Naive thymus-derived CD8-positive, alpha-beta T cell (primary cell): ENCODE results near the gene TUBA3D. TPM values are rescaled to one million over a fixed set of nuclear protein-coding genes. Genes with fewer than 3 reads are reported as not detected.
"Not testable (repeated sequence)": the region's sequence is repeated elsewhere in the genome, so short reads cannot be mapped to it uniquely, and the experiment has no call there.

ENCODE experiments used
- ATAC-seq, 2 donors: fragments of 150-1000 bp; cut with Tn5 transposase in 1 of 2; sonication (Bioruptor Pico), chemical (Tn5 transposase) in 1 of 2; 1 replicate in 1 of 2; 2 replicates in 1 of 2; pipeline ENCODE4 v1.10.0; 2021; ENCODE audit warnings: mild to moderate bottlenecking in 2 of 2, moderate library complexity in 2 of 2
- POLR2A ChIA-PET: fragments of 350-600 bp; sonication (Branson Sonifier 250); formaldehyde crosslinking; loops from one replicate; lab custom pipeline; 2021; ENCODE audit warnings: antibody characterized with exemption; lab: Charles Lee
- DNase-seq, 10 donors: peaks; one replicate each; pipeline versions ENCODE4 v3.0.0 to v3.0.0-alpha.2; 2020 to 2022
- H3K27ac Mint-ChIP-seq, 10 donors: one replicate each; pipeline ENCODE4 v1.8.0; 2020 to 2022; ENCODE audit warnings: mild to moderate bottlenecking in 10 of 10, mixed read lengths in 10 of 10, moderate library complexity in 4 of 10, inconsistent platforms in 1 of 10
- H3K27me3 Mint-ChIP-seq, 5 donors: one replicate each; pipeline ENCODE4 v1.8.0; 2021 to 2022; ENCODE audit warnings: mixed read lengths in 5 of 5
- H3K36me3 Mint-ChIP-seq, 3 donors: one replicate each; pipeline ENCODE4 v1.8.0; 2020 to 2022; ENCODE audit warnings: mixed read lengths in 3 of 3, mild to moderate bottlenecking in 2 of 3, inconsistent platforms in 1 of 3
- H3K4me1 Mint-ChIP-seq, 4 donors: one replicate each; pipeline ENCODE4 v1.8.0; 2021 to 2022; ENCODE audit warnings: mixed read lengths in 4 of 4
- H3K4me3 Mint-ChIP-seq, 10 donors: one replicate each; pipeline ENCODE4 v1.8.0; 2020 to 2022; ENCODE audit warnings: mild to moderate bottlenecking in 10 of 10, mixed read lengths in 10 of 10, moderate library complexity in 6 of 10, inconsistent platforms in 1 of 10
- H3K9me3 Mint-ChIP-seq, 9 donors: one replicate each; pipeline ENCODE4 v1.8.0; 2020 to 2022; ENCODE audit warnings: mixed read lengths in 9 of 9, mild to moderate bottlenecking in 3 of 9, inconsistent platforms in 1 of 9, moderate library complexity in 1 of 9
- polyA plus RNA-seq, 3 donors: library from polyadenylated mRNA; unstranded; fragments of 300-500 nt; fragmentation: Illumina TruSeq; gene quantifications; one replicate each; pipeline ENCODE4 v1.2.3, GENCODE V29; 2021
- total RNA-seq, 8 experiments: library from RNA in 2 of 8; stranded (reverse) in 2 of 8; gene quantifications; one replicate each; pipeline ENCODE4 v1.2.3 and lab custom pipeline; 2021 to 2026

The TUBA3D gene
- total and polyA plus RNA-seq, 5 experiments from 2014 or later = not detected

DNA sequence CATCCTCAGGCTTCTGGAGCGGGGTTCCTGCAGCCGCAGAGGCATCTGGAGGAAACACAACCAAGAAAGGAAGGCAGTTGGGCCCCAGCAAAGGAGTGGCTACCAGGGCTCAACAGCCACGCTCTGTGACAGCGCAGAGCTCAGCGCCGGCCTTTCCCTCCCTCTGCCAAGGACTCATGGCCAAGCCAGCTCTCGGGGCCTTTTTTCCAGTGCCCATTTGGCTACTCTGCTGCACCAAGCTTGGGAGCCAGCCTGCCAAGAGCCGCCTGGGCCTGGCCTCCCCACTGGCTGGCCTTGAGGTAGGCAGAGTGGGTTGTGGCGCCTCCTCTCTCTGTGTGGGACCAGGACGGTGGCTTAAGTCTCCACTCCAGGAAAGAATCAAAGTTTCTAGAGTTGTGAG, 44.6 kb downstream of the TUBA3D start:
- Mint-ChIP-seq H3K9me3 (no peaks in the 10 kb centered on the region), H3K27me3 (no peaks in the 10 kb centered on the region), H3K27ac (no peak overlapping the region), H3K4me1 (peaks cover 0 to 3% (median 0%) of the 10 kb centered on the region in 4 donors), H3K36me3 (peaks cover 0 to 26% (median 0%) of the 10 kb centered on the region in 3 donors), H3K4me3 (no peak overlapping the region)
- no peak for ATAC-seq
- DNase-seq = no peak
- POLR2A ChIA-PET = no interaction called here

DNA sequence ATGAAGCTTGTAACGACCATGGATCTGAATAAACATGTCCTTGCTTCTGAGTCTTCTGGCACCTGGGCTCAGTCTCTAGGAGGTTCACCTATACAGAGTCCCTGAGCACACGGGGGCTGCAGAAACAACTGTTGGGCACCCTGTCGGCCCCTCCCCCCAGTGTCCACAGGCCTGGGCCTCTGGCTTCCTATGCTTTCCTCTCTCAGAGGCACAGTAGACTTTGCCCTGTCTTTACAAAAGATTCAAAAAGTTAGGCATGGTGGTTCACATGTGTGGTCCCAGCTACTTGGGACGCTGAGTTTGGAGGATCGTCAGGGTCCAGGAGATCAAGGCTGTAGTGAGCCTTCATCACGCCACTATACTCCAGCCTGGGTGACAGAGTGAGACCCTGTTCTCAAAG, 45.6 kb downstream of the TUBA3D start:
- DNase-seq, ATAC-seq, H3K4me3 Mint-ChIP-seq, H3K4me1 Mint-ChIP-seq, H3K9me3 Mint-ChIP-seq, POLR2A ChIA-PET, H3K27me3 Mint-ChIP-seq: not testable (repeated sequence)
- peaks cover 0 to 21% (median 0%) of the 10 kb centered on the region in 3 donors for H3K36me3 Mint-ChIP-seq
- peak overlapping the region in 2 of 10 donors; percentile 34 to 40 for H3K27ac Mint-ChIP-seq

DNA sequence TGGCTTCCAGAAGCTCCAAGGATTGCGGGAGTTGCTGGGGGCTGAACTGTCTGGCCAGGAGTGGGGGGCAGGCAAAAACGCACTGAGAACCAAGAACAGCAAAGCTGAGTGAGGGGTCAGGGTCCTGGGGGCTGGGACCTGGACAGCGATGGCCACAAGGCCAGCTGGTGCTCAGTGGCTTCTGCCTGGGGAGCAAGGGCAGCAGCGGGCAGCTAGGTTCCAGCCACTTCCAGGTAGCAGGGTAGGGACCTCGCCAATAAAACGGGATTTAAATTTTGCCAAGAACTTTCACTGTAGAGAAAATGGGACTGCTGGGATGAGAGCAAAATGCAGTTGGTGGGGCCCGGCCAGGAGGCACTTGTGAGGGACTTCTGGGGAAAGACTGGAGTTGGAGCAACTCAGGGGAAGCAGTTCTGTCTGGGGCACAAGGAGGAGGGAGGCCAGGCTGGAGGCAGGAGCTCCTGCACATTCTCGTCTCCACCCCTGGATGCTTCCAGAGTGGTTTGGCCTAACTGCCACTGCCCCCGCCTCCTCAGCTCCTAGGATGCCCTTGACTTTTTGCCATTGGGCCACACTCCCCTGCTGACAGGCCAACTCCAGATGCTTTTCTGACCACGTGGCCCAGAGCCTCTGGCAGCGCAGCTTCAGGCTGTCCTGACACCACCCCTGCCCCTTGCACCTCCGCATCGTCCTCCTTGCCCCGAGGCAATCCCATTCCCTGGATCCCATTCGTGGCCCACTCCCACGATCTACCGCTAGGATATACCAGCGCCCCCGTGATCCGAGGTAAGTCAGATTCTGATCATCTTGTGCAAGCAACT, 46.3 kb downstream of the TUBA3D start:
- no peak overlapping the region for H3K4me3 Mint-ChIP-seq

DNA sequence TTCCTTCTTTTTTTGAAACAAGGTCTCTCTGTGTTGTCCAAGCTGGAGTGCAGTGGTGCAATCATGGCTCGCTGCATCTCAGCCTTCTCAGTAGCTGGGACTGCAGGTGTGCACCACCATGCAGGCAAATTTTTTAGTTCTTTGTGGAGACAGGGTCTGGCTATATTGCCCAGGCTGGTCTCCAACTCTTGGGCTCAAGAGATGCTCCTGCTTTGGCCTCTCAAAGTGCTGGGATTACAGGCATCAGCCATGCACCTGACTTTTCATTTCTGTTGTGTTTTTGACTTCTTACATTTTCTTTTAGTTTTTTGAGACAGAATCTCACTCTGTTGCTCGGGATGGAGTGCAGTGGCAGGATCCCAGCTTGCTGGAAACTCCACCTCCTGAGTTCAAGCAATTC, 49.3 kb downstream of the TUBA3D start:
- DNase-seq, H3K27me3 Mint-ChIP-seq, ATAC-seq, H3K4me3 Mint-ChIP-seq, H3K9me3 Mint-ChIP-seq, H3K27ac Mint-ChIP-seq, POLR2A ChIA-PET, H3K36me3 Mint-ChIP-seq: not testable (repeated sequence)
- peaks cover 4 to 16% (median 14%) of the 10 kb centered on the region in 4 donors for H3K4me1 Mint-ChIP-seq

More for the DNA sequence above, 46.3 kb downstream of the TUBA3D start:
- H3K4me1 Mint-ChIP-seq = peaks cover 0 to 3% (median 2%) of the 10 kb centered on the region in 4 donors
- peaks cover 0 to 18% (median 0%) of the 10 kb centered on the region in 3 donors for H3K36me3 Mint-ChIP-seq
- POLR2A ChIA-PET = no interaction called here
- ATAC-seq (peak in 1 of 2 donors; percentile 16), DNase-seq (no peak)
- no peaks in the 10 kb centered on the region for H3K9me3 Mint-ChIP-seq
- H3K27me3 Mint-ChIP-seq = no peaks in the 10 kb centered on the region
- H3K27ac Mint-ChIP-seq = peak overlapping the region in 2 of 10 donors; percentile 34 to 40

DNA sequence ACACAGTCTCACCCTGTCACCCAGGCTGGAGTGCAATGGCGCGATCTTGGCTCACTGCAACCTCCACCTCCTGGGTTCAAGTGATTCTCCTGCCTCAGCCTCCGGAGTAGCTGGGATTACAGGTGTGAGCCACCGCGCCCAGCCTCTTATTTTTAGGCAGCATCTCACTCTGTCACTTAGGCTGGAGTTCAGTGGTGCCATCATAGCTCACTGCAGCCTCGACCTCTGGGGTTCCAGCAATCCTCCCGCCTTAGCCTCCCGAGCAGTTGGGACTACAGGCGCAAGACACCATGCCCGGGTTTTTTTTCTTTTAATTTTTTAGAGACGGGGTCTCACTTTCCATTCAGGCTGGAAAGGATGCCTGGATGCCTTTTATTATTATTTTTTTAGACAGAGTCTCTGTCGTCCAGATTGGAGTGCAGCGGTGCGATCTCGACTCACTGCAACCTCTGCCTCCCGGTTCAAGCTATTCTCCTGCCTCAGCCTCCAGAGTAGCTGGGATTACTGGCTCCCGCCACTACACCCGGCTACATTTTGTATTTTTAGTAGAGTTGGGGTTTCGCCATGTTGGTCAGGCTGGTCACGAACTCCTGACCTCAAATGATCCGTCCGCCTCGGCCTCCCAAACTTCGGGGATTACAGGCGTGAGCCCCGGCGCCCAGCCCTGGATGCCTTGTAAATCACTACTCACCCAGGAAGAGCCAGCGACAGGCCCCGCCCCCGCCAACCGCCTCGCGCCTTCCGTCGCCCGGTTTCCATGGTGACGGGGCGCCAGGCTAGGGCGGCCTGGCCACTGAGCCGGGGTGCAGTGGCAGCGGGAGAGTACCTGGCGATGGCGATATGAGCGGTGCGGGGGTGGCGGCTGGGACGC, 51.4 kb downstream of the TUBA3D start, which contains the start of gene CCDC74A:
Gene CCDC74A (plus strand): TSS at position 758 of the 871 bp plus-strand sequence. CDS start 83 bp downstream, at position 841.
- peak; percentile 64 to 89 (median 74) for DNase-seq
- H3K36me3 Mint-ChIP-seq, H3K27me3 Mint-ChIP-seq, H3K9me3 Mint-ChIP-seq, POLR2A ChIA-PET: not testable (repeated sequence)
- H3K4me1 Mint-ChIP-seq = peaks cover 4 to 16% (median 14%) of the 10 kb centered on the region in 4 donors
- ATAC-seq = peak; percentile 89 to 90
- peak within 1 kb of the TSS; percentile 10 to 93 (median 83) for H3K27ac Mint-ChIP-seq
- H3K4me3 Mint-ChIP-seq = peak within 1 kb of the TSS; percentile 85 to 93 (median 88)

DNA sequence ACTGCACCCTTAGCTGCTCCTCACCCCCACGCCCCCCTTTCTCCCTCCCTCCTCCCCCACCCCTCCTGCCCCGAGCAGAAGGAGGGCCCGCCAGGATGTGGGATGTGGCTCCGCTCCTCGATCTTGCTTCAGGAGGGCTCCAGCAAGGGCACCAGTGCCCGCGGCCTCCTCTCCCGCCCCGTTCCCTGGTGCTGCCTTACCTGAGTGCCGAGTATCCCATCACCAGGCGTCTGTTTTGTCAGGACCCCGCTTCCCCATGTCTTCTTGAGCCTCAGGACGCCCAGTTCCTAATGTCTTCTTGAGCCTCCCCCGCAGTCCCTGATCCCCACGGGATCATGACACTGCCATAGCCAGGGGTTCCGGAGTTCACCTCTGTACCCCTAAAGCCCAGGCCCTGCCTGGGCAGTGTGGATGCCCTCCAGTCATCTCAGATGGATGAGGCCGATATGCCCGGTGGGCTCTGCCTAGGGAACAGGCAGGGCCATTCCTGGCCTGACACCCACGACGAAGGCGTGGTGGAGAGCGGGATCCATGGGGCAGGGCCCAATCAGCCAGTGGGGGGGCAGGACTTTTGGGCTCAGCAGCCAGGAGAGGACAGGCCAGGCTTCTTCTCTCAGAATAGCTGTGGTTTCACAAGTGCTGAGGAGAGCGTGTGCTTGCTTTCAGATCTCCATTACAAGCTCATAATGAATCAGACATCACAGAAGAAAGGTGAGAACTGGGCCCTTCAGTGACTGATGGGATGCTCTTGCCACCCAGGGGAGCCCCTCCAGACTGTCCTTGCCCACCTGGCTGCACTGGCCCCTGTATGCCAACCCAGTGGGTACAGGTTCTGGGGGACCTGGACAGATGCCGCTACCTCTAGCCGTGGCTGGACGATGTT, 53.3 kb downstream of the TUBA3D start:
- peak in 2 of 10 donors; percentile 12 to 15 for DNase-seq
- H3K36me3 Mint-ChIP-seq, POLR2A ChIA-PET, H3K9me3 Mint-ChIP-seq, H3K27me3 Mint-ChIP-seq: not testable (repeated sequence)
- Mint-ChIP-seq H3K4me1 (peaks cover 4 to 16% (median 14%) of the 10 kb centered on the region in 4 donors), H3K4me3 (peak overlapping the region; percentile 57 to 89 (median 74)), H3K27ac (peak overlapping the region in 5 of 10 donors; percentile 43 to 85 (median 56))
- peak; percentile 1 to 4 for ATAC-seq

DNA sequence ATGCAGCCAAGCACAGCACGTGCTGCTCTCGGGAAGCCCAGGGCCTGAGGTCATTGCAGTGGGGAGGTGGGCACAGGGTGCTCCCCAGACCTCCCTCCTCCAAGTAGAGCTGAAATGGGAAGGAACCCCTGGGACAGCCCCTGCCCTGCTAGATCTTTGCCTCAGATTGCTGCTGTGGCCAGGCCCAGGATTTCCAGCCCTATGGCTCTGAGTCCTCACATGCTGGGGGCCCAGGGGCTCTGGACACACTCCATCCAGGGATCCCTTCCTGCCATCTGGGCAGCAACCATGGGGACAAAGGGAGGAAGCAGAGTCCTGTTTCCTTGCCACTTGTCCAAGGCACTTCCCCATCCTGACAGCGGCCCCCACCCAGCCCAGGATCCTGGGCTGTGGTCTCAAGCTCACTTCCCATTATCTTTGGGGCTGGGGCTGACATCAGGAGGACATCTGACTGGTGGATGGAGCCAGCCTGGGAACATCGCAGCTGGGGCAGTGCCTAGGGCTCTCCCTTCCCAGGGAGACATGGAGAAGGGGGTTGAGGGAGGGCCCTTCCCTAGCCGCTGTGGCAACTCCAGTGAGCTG, 54.0 kb downstream of the TUBA3D start:
- H3K9me3 Mint-ChIP-seq, H3K27me3 Mint-ChIP-seq, ATAC-seq, H3K36me3 Mint-ChIP-seq, POLR2A ChIA-PET: not testable (repeated sequence)
- Mint-ChIP-seq H3K4me3 (peak overlapping the region in 6 of 10 donors; percentile 41 to 89 (median 77)), H3K27ac (peak overlapping the region in 1 of 10 donors; percentile 69), H3K4me1 (peaks cover 4 to 16% (median 14%) of the 10 kb centered on the region in 4 donors)
- peak in 1 of 10 donors; percentile 11 for DNase-seq

DNA sequence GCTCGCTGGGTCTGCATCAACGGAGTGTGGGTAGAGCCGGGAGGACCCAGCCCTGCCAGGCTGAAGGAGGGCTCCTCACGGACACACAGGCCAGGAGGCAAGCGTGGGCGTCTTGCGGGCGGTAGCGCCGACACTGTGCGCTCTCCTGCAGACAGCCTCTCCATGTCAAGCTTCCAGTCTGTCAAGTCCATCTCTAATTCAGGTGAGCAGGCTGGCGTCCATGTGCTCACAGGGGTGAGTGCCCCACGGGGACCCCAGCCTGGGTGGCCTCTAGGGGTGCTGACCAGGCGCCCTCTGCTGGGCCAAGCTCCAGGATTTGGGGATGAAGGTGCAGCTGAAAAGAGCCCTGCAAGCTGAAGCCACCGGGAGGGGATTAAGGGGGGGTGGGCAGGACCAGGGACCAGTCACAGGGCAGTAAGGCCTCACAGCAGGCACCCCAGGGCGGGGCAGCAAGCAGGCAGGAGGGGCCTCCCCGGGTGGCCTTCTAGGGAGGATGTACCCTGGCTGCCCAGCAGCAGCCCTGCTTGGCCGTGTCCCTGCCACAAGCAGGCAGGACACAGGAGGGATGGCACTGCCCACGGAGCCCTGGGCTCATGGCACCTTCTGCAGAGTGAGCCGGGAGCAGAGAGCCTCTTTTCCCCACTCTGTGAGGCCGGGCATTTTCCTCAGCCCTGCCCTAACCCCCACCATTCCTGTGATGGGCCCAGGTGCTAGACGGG, 54.9 kb downstream of the TUBA3D start:
- H3K9me3 Mint-ChIP-seq, H3K4me3 Mint-ChIP-seq, ATAC-seq, POLR2A ChIA-PET, H3K36me3 Mint-ChIP-seq, H3K27ac Mint-ChIP-seq, H3K27me3 Mint-ChIP-seq: not testable (repeated sequence)
- H3K4me1 Mint-ChIP-seq = peaks cover 4 to 16% (median 14%) of the 10 kb centered on the region in 4 donors
- peak in 1 of 10 donors; percentile 7 for DNase-seq

DNA sequence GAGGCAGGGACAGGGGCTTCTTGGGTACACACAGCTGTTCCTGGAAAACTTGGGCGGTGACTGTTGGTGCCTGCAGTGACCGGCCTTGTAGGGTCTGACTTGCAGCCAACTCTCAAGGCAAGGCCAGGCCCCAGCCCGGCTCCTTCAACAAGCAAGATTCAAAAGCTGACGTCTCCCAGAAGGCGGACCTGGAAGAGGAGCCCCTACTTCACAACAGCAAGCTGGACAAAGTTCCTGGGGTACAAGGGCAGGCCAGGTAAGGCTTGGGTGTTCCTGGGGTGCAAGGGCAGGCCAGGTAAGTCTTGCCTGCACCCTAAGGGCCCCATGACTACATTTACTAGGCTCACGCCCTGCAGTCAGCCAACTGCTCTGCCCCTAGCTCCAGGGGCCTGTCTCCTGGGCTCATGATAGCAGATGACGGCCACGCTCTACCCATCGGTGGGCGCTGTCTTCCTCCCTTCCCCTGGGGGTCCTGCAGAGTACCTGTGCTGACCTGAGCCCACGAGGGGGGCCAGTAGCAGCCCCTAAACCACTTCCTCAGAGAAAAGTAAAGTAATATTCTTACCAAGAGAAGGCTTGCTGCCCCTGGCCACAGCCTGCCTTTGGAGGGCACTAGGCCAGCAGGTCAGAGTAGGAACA, 55.7 kb downstream of the TUBA3D start:
- H3K27me3 Mint-ChIP-seq, H3K4me3 Mint-ChIP-seq, DNase-seq, H3K9me3 Mint-ChIP-seq, ATAC-seq, POLR2A ChIA-PET, H3K36me3 Mint-ChIP-seq, H3K27ac Mint-ChIP-seq: not testable (repeated sequence)
- peaks cover 4 to 16% (median 14%) of the 10 kb centered on the region in 4 donors for H3K4me1 Mint-ChIP-seq
